Measurements from ENCODE around the gene CCSER2. TPM values are rescaled to one million over a fixed set of nuclear protein-coding genes. Genes with fewer than 3 reads are reported as not detected.
A peak's percentile ranks its signal among the peaks of the same experiment; 100 is the strongest.
"Not testable (repeated sequence)": the region's sequence is repeated elsewhere in the genome, so short reads cannot be mapped to it uniquely, and the experiment has no call there.

CCSER2 gene
- total RNA-seq, 1 experiment from 2014 or later: 2.7 TPM

GRCh38 chr10:84388148-84388547 is 59.8 kb downstream of the CCSER2 start:
- no peak for DNase-seq (ENCODE audit: low spot score)

- no peak for DNase-seq (ENCODE audit: low spot score)
These were observed 62.0 kb downstream of the CCSER2 start for GRCh38 chr10:84390364-84390763.

- DNase-seq (ENCODE audit: low spot score): no peak
These were observed 62.9 kb downstream of the CCSER2 start for GRCh38 chr10:84391326-84391725.

- DNase-seq (ENCODE audit: low spot score): no peak
These were observed 63.8 kb downstream of the CCSER2 start for GRCh38 chr10:84392181-84392580.

DNA sequence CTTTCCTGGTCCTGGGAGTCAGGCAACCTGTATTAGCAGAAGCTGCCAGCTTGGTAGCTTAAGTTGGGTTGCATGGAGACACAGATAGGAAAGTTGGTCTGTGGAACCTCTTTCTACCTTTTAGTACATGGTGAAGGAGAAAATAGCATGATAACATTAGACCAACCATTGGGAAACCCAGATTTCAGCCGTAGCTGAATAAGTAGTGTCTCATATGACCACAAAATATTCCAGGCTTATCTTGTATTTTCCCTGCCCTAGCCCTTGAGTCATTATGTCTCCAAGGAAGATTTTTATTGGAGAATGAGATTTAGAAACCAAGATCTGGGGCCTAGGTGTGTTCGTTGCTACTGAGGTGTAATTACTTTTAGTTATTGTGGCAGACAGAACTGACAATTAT is 67.2 kb downstream of the CCSER2 start:
- DNase-seq (ENCODE audit: low spot score): no peak

- no peak for DNase-seq (ENCODE audit: low spot score)
These were observed 69.4 kb downstream of the CCSER2 start for GRCh38 chr10:84397735-84398144.

- no peak for DNase-seq (ENCODE audit: low spot score)
These were observed 70.3 kb downstream of the CCSER2 start for GRCh38 chr10:84398696-84399095.

DNA sequence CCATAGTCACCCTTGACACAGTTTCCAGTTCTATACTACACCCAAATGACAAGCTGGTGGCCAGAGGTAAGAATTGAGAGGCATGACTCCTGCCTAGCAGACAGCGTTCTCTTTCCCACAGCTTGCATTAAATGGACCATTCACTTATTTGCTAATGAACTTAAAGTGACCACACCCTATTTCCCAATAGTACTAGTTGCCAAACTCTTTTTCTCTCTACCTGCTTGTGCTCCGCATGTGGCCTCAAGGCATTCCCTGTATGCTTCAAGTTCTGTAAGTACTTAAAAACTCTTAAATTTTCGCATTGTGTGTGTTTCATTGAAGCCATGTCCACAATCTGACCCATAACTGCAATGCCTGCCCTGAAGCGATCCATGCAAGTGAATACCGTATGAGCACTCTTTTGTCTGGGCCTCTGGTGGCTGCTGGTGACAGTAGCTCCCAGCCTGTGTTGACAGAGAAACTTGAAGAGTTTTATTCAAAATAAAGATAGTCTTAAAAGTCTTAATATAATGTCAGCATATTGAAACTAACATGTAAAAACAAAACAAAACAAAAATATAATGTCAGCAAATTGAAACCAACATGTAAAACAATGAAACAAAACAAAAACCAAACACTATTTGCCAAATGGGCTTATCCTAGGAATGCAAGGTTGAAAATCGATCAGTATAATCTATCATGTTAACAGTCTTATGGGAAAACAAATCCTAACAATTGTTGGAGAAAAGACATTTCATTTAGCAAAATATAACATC is 73.6 kb downstream of the CCSER2 start:
- no peak for DNase-seq (ENCODE audit: low spot score)

GRCh38 chr10:84404783-84405182 is 76.4 kb downstream of the CCSER2 start:
- DNase-seq (ENCODE audit: low spot score): no peak

DNA sequence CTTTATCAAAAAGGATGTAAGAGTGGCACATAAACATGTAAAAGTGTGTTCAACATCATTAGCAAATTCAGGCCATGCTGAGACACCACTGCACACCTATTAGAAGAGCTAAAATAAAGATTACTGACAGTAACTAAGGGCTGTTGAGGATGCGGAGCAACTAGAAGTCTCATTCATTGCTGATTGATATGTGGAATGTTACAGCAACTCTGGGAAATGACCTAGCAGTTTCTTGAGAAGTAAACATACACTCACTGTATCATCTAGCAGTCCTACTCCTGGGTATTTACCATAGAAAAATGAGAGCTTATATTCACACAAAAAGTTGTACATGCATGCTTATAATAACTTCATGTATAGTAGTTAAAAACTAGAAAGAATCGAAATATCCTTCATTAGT is 77.3 kb downstream of the CCSER2 start:
- no peak for DNase-seq (ENCODE audit: low spot score)

DNA sequence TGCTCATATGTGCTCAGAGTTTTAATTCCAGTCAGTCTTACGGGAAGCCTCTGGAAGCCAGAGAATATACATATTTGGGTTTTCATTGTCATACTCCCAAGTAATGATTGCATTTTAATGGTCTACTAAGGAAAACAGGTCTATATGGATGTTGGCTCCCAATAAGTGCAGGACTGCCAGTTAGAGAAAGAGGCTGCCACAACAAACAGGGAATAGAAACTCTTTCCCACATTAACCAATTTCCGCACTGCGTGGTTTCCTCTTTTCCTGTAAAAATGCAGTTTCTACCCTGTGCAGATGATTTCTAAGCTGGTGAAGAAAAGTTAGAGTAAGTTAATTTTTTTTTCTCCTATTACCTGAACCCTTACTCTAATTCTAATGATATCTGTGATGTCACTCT is 78.2 kb downstream of the CCSER2 start:
- no peak for DNase-seq (ENCODE audit: low spot score)

DNA sequence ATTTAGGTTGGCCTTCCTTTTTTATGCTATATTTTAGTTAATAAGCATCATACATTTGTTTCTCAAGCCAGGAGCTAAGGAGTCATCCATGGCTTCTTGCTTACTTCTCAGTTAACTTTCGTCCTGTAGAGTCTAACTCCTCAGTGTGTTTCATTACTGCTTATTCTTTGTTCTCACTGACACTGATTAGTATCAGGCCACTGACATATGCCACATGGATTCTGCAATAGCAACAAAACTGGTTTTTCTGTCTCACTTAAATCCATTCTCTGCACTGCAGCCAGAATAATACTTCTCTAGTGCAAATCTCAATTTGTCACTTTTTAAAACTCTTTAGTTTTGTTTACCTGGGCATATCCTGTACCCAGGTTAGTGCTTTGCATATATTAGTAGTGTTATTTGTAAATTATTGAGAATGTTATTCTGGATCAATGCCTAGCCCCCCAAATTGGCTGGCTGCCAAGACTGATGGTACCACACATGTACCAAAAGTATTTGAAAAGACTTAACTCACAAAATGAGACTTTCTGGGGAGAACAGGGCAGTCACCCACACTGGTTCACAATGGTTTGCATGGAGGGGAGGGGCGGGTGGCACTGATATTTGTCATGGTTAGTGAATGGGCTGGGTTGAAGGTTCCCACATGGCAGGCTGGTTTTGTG is 79.1 kb downstream of the CCSER2 start:
- no peak for DNase-seq (ENCODE audit: low spot score)

DNA sequence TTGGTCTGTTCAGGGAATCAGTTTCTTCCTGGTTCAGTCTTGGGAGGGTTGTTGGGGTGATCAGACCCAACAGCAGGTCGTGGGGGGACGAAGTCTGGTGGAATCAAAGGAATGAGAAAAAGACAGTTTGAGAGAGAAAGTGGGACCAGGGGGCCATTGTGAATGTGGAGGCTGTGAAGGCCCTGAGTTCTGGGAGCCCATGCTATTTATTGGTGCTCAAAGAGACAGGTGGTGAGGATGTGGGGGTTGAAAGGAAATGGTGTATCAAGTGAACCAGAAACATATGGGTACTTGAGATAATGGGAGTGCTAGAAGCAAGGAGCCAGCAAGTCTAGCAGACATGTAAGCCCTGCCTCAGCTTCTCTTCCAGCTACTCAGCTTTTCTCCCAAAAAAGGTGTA is 84.1 kb downstream of the CCSER2 start:
- DNase-seq (ENCODE audit: low spot score): no peak

DNA sequence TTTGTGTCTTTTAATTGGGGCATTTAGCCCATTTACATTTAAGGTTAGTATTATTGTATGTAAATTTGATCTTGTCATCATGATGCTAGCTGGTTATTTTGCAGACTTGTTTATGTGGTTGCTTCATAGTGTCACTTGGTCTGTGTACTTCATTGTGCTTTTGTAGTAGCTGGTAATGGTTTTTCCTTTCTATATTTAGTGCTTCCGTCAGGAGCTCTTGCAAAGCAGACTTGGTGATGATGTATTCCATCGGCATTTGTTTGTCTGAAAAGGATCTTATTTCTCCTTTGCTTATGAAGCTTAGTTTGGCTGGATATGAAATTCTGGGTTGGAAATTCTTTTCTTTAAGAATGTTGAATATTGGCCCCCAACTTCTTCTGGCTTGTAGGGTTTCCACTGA is 85.7 kb downstream of the CCSER2 start:
- not testable (repeated sequence) for DNase-seq (ENCODE audit: low spot score)

DNA sequence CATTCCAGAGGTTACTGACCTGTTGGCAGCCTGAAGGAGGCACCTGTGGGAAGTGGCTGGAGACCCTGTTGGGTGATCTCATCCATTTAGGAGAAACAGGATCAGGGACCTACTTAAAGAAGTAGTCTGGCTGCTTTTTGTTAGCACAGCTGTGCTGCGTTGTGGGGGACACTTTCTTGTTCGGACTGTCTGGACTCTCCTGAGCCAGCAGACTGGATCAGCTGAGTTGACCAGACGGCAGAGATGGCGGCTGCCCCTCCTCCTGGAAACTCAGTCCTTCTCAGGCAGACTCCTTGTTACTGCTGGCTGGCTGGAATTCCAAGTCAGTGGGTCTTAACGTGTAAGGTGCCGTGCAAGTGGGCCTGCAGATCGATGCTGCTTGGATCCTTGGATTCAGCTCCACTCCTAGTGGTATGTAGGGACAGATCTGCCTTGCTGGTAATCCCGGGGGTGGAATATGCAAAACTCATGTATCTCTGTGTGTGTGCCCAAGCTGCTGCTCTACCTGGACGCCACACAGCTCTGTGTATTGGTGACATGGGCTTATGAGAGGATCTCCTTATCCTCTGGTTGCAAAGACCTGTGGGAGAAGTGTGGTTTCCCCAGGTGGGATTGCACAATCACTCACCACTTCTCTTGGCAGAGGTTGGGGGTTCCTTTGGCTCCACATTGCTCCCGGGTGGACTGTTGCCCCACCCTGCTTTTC is 87.3 kb downstream of the CCSER2 start:
- no peak for DNase-seq (ENCODE audit: low spot score)

- no peak for DNase-seq (ENCODE audit: low spot score)
These were observed 87.8 kb downstream of the CCSER2 start for GRCh38 chr10:84416245-84416555.

GRCh38 chr10:84423719-84424118 is 95.3 kb downstream of the CCSER2 start:
- DNase-seq (ENCODE audit: low spot score): no peak

DNA sequence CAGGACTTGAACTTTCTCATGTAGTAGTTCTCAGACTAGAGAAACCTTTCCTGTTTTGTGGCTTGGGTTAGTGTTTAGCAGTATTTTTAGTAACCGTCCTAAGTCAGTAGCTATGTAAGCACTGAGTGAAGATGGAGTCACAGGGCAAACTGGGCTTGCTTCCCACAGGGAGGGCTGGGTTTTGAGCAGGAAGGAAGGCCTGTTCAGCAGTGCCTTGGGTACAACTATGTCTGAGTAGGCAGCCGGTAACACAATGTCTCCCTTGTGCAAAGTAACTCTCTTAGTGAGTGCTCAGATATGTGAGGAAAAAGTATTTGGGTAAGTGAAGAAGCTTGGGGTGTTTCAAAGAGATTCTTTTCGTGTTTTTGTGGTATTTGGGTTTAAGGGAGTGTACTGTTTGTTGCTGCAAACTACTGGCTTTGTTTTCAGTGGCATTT is 96.4 kb downstream of the CCSER2 start:
- DNase-seq (ENCODE audit: low spot score): peak; percentile 12

GRCh38 chr10:84427903-84428650 is 99.7 kb downstream of the CCSER2 start:
- no peak for DNase-seq (ENCODE audit: low spot score)

- no peak for DNase-seq (ENCODE audit: low spot score)
These were observed 100.3 kb downstream of the CCSER2 start for GRCh38 chr10:84428711-84429110.

GRCh38 chr10:84429926-84430520 is 101.6 kb downstream of the CCSER2 start:
- DNase-seq (ENCODE audit: low spot score): peak; percentile 83

- no peak for DNase-seq (ENCODE audit: low spot score)
These were observed 104.5 kb downstream of the CCSER2 start for GRCh38 chr10:84432891-84433290.

Measured in HT-29 (cell line).